ENCODE measurements around the gene DAPK2.

DAPK2 gene

DNA sequence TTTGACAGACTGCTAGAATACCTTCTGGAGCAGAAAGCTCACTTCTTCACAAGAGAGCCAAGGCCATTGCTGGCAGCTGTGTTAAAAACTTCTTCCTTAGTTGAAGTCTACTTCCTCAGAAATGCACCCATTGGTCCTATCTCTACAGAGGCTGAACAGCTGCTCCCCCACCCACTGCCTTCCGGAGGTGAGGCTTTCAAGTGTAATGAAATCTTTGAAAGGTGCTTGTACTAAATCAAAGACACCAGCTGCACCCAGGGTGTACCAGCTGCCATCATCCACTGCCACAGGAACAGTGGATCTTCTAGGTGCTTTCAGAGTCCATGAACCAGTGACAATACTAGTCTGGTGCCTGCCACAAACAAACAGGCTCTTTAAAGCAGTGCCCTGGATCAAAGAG lies 186.1 kb downstream of the DAPK2 start:
- TF ChIP-seq, protein P1, sequence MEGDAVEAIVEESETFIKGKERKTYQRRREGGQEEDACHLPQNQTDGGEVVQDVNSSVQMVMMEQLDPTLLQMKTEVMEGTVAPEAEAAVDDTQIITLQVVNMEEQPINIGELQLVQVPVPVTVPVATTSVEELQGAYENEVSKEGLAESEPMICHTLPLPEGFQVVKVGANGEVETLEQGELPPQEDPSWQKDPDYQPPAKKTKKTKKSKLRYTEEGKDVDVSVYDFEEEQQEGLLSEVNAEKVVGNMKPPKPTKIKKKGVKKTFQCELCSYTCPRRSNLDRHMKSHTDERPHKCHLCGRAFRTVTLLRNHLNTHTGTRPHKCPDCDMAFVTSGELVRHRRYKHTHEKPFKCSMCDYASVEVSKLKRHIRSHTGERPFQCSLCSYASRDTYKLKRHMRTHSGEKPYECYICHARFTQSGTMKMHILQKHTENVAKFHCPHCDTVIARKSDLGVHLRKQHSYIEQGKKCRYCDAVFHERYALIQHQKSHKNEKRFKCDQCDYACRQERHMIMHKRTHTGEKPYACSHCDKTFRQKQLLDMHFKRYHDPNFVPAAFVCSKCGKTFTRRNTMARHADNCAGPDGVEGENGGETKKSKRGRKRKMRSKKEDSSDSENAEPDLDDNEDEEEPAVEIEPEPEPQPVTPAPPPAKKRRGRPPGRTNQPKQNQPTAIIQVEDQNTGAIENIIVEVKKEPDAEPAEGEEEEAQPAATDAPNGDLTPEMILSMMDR (IDR thresholded peaks at IDR 0.05; ENCODE audit: extremely low read depth, missing control alignments), result no peak

DNA sequence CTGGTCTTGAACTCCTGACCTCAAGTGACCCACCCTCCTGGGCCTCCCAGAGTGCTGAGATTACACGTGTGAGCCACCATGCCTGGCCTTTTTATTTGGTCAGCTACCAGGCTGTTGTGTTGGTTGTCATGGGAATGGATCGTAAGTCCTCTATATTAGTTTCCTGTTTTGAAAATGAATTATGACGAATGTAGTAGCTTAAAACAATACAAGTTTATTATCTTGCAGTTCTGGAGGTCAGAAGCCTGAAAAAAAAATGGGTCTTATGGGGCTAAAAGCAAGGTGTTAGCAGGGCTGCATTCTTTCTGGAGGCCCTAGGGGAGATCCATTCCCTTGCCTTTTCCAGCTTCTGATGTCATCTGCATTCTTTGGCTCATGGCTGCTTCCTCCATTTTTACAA lies 187.4 kb downstream of the DAPK2 start:
- DNase-seq (ENCODE audit: low spot score), result no peak
- TF ChIP-seq, protein P1 (IDR thresholded peaks at IDR 0.05; ENCODE audit: extremely low read depth, missing control alignments), result no peak

More for the DNA sequence above, 186.1 kb downstream of the DAPK2 start:
- DNase-seq (ENCODE audit: low spot score), result peak; percentile 59

DNA sequence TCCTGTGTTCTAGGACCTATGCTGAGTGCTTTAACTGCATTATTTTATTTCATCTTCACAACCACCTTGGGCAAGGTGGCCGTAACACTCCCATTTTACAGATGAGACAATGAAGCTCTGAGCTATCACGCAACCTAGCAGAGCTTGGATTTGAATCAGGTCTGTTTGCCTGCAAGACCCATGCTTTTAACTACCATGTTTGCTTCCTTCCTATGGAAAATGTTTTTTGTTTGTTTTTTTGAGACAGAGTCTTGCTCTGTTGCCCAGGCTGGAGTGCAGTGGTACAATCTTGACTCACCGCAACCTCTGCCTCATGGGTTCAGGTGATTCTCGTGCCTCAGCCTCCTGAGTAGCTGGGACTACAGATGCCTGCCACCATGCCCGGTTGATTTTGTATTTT lies 187.8 kb downstream of the DAPK2 start:
- TF ChIP-seq, protein P1 (IDR thresholded peaks at IDR 0.05; ENCODE audit: extremely low read depth, missing control alignments), result no peak
- no peak for DNase-seq (ENCODE audit: low spot score)

DNA sequence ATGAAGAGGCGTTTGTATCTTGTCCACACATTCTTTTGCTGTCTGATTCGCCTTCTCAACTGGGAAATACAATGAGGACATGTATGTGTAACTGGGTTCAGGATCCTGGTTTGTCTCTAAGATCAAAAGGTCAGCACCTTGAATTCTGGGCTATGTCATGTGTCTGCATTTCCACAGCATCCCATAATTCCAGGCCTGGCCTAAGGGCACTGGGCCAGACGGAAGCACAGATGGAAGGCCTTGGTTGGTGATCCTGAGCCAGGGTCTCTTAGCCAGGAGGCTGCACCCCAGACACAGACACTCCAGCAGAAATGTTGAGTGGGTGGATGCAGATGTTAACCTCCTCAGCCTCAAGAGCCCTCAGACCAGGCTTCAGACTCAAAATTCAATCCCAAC lies 188.8 kb downstream of the DAPK2 start:
- no peak for DNase-seq (ENCODE audit: low spot score)
- TF ChIP-seq, protein P1 (IDR thresholded peaks at IDR 0.05; ENCODE audit: extremely low read depth, missing control alignments), result no peak
